Measurements from ENCODE around the gene ZNF329.
"Not testable (repeated sequence)": the region's sequence is repeated elsewhere in the genome, so short reads cannot be mapped to it uniquely, and the experiment has no call there.

ZNF329 gene

DNA sequence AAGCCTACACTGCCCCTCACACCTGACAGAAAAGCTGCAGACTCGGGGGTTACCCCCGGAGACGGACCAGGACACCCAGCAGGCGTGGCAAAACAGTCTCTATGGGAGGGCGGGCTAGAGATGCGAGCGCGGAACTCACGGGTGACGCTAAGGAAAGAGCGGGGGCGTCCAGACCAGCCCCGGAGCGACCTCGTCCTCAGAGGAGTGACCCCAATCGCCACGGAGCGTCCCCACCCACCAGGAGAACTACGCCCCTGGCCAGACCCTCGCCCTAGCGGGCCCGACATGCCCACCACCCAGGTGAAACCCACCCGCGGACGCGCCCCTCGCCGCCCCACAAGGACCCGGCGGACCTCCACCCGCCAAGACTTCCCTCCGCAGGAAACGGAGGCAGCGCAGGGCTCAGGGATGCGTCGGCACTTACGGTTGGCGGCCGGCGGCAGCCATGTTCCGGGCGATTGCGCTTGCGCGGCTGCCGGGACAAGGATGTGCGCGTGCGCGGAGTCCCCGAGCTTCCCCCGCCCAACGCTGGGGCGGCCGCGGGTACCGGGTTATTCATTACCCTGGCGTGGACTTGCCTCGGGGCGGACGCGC is at the start of gene ZNF329:
Gene ZNF329 (minus strand): TSS at position 462 of the 594 bp plus-strand sequence. CDS start 21,286 bp downstream, outside the sequence.
- DNase-seq (ENCODE audit: low read depth in 2 of 2) = peak; percentile 88 to 91

DNA sequence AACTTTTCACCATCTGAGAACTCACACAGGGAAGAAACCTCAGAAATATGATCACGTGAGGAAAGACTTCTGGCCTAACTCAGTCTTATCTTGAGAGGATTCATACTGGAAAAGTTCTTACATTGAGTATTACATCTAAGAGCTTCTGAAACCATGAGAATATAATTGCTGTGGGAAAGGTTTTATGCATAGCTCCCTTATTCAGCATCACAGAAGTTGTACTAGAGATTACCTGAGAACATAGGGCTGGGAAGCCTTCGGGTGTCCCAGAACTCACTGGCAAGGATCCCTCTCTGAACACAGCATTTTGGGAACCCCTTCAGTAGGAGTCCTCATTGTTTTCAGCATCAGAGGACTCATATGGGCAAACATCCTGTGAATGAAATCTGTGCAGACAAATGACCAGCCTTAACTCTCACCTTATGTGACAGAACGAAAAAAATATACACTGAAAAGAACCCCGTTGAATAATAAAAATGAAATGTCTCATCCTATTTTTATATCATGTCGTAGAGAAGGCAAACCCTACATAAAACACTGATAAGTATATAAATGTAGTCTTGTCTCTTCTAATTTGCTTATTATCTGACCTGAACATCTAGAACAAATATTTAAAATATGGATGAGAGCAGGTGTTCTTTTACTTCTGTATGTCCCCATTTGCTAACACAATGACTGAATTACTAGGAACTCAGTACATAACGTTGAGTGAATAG is 46.5 kb upstream of the ZNF329 start:
- no peak for DNase-seq (ENCODE audit: low read depth in 2 of 2)

GRCh38 chr19:58183817-58184215 is 33.2 kb upstream of the ZNF329 start:
- DNase-seq (ENCODE audit: low read depth in 2 of 2) = no peak

- peak; percentile 84 to 90 for DNase-seq (ENCODE audit: low read depth in 2 of 2)
Measured at GRCh38 chr19:58182989-58183816, 32.6 kb upstream of the ZNF329 start, which contains the start of gene ZNF274. TSS of gene ZNF274 (plus strand) at chr19:58183061. CDS start at chr19:58183966, 905 bp downstream.

DNA sequence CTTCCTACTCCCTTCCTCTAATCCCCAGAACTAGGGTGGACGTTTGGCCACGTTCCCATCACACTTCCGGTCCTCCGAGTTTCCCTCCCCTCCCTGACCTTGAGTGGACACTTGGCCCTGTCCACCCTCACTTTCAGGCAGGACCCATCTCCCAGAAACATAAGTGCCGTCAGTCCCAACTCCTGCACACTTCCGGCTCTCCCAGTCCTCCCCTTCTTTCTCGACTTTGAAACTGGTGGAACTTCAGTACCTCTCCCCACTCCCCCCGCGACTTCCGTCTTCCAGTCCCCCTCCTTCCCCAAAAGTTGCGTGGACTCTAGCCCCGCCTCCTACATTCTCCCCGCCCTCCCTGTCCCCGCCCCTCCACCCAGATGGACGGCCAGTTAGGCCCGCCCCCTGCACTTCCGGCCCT is 32.0 kb upstream of the ZNF329 start:
- DNase-seq (ENCODE audit: low read depth in 2 of 2) = peak in 1 of 2 experiments; percentile 71

- DNase-seq (ENCODE audit: low read depth in 2 of 2) = peak; percentile 23 to 52
Measured at GRCh38 chr19:58181902-58182576, 31.4 kb upstream of the ZNF329 start.

DNA sequence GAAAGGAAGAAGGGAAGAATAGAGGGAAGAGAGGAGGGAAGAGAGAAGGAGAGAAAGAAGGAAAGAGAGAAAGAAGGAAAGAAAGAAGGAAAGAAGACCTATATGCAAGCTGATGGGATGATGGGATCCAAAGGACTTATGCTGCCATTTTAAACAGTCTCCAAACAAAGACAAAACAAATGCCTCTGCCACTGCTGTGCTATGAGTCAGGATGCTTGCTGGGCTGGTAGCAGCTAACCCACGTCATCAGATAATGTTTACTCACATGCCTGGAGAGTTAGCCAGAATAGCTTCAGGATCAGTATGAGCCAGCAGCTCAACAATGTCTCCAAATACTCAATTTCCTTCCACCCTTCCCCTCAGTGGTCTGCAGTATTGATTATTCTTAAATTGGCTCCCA is 20.3 kb upstream of the ZNF329 start:
- no peak for DNase-seq (ENCODE audit: low read depth in 2 of 2)

DNA sequence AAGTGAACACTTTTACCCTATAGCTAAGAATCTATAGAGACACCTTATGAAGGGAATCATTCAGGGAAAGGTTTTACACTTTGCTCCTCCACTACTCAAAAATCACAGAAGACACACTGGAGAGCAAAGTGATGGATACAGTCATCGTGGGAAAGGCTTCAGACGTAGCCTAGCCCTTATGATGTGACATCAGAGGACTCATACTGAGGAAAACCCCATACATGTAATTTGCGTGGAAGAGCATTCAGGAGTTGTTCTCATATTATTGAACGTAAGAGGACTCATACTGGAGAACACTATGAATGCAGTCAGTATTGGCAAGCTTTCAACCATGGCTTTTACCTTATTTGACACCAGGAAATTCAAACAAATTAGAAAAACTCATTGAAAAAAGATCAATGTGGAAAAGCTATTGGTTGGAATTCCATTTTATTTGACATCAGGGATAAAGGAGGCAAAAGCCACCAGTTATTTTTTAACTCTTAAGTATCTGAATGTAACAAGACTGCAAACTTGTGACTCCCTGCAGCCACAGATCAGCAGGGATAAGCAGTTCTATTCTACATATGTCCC is 16.2 kb upstream of the ZNF329 start:
- no peak for DNase-seq (ENCODE audit: low read depth in 2 of 2)

GRCh38 chr19:58166268-58166667 is 15.7 kb upstream of the ZNF329 start:
- DNase-seq (ENCODE audit: low read depth in 2 of 2) = no peak

DNA sequence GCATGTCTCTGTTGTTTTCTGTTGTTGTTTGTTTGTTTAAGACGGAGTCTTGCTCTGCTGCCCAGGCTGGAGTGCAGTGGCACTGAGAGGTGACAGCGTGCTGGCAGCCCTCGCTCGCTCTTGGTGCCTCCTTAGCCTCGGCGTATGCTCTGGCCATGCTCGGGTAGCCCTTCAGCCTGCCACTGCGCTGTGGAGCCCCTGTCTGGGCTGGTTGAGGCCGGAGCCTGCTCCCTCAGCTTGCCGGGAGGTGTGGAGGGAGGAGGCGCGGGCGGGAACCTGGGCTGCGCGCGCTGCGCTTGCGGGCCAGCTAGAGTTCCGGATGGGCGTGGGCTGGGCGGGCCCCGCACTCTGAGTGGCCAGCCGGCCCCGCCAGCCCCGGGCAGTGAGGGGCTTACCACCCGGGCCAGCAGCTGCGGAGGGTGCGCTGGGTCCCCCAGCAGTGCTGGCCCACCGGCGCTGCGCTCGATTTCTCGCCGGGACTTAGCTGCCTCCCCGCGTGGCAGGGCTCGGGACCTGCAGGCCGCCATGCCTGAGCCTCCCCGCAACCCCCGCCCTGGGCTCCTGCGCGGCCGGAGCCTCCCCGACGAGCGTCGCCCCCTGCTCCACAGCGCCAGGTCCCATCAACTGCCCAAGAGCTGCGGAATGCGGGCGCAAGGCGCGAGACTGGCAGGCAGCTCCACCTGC is 6.6 kb upstream of the ZNF329 start:
- DNase-seq (ENCODE audit: low read depth in 2 of 2) = no peak

DNA sequence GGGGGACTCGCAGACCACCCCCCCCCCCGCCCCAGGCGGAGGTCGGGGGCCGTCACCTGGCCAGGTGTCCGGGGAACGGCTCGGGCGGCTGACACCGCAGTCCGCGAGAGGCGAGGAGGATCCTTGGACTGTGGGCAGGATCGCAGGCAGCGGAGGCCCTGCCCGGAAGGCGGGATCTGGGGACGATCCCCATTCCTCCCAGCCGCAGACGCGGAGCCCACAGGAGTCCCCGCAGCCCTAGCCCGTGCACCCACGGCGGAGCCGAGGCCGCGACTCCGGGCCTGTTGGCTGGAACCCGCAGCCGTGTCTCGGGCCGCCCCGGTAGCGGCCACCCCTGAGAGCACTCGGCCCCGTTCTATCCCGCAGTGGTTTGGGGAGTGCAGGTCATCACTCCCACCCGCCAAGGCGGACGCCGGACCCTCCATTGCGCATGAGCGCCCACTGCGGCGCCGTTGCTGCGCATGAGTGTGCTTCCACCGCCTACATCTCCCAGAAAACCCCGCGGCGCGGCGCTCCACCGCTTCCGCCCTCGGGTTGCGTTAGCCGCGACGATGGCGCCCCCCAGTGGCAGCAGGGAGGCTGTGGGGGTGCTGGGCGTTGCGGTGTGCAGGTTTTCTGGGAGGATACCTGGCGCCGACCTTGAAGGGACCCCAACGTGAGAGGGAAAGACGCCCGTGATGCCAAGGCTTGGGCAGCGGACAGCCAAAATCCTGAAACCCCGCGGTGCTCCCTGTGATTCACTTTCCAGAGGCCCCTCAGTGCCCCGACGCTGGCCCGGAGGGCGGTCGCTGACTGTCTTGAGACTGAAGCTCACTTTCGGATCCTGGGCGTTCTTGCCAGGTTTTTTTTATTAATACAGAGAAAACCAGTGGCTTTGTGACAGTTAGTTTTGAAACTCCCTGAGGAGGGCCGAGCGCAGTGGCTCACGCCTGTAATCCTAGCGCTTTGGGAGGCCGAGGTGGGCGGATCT is 4.4 kb upstream of the ZNF329 start:
- DNase-seq (ENCODE audit: low read depth in 2 of 2) = peak; percentile 96

DNA sequence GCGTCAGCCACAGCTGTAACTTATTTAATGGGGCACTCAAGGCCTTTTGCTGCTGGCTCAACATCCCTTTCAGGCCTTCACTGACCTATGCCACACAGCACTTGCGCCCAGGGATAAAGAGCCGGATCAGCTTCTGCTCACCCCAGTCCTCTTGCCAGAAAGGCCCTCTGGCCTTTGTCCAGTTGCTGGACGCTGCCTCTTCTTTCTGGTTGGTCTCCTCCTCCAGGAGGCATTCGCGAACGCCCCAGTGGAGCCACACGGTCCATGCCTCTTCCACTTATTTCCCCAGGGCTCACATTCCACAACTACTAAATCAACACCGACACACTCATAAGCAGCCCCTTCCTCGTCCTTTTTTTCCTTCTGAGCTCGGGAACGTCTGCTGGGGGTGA is 3.7 kb upstream of the ZNF329 start:
- no peak for DNase-seq (ENCODE audit: low read depth in 2 of 2)

DNA sequence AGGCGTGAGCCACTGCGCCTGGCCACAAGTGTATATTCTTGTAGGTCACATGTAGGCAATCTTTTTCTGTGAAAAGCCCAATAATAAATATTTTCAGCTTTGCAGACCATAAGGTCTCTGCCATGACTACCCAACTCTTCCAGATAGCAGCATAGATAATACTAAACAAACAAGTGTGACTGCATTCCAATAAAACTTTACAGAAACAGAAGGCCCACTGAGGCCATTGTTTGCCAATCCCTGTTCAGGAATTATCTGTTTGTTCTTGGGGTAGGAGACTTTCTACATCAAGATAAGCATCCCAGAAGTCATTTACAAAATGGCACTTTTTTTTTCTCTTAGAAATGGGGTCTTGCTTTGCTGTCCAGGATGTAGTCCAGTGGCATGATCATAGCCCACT is 2.8 kb upstream of the ZNF329 start:
- no peak for DNase-seq (ENCODE audit: low read depth in 2 of 2)

- not testable (repeated sequence) for DNase-seq (ENCODE audit: low read depth in 2 of 2)
Measured at GRCh38 chr19:58147475-58147874, 3.1 kb downstream of the ZNF329 start.

- DNase-seq (ENCODE audit: low read depth in 2 of 2) = no peak
Measured at GRCh38 chr19:58145849-58146248, 4.7 kb downstream of the ZNF329 start.

GRCh38 chr19:58134244-58134643 is 16.3 kb downstream of the ZNF329 start:
- DNase-seq (ENCODE audit: low read depth in 2 of 2) = no peak

GRCh38 chr19:58129284-58129683 is 21.3 kb downstream of the ZNF329 start:
- no peak for DNase-seq (ENCODE audit: low read depth in 2 of 2)

- no peak for DNase-seq (ENCODE audit: low read depth in 2 of 2)
Measured at GRCh38 chr19:58128041-58128685, 22.4 kb downstream of the ZNF329 start.

GRCh38 chr19:58123354-58123753 is 27.2 kb downstream of the ZNF329 start:
- DNase-seq (ENCODE audit: low read depth in 2 of 2) = no peak

All from stimulated activated CD4-positive, alpha-beta T cell treated with anti-CD3 and anti-CD28 coated beads, Interleukin-12 subunit alpha, Interleukin-12 subunit beta, amount 100 ng/mL, for 24 hours (primary cell).